Panc1 (cell line): ENCODE data around the gene ATG4A. TPM values are rescaled to one million over a fixed set of nuclear protein-coding genes. Genes with fewer than 3 reads are reported as not detected.

Source experiments
- ATAC-seq: fragments of 200-7000 bp; cut with Tn5 transposase; 2 replicates; pipeline ENCODE4 v1.9.1; 2020; ENCODE audit warnings: mild to moderate bottlenecking, moderate library complexity
- BruUV-seq: library from RNA; stranded (reverse); fragments of 400-500 nt; replicated peaks from 2 replicates; lab custom pipeline; 2021; lab: Mats Ljungman, UMichigan
- CTCF ChIA-PET: fragments of 300-600 bp; sonication (Branson Sonifier 250); formaldehyde crosslinking; loops from one replicate; lab custom pipeline; 2022; ENCODE audit warnings: antibody characterized with exemption; lab: Charles Lee
- POLR2A ChIA-PET: fragments of 300-600 bp; sonication (Branson Sonifier 250); formaldehyde crosslinking; loops from one replicate; lab custom pipeline; 2022; ENCODE audit warnings: antibody characterized with exemption; lab: Charles Lee
- DNase-seq: peaks from one replicate; pipeline ENCODE4 v3.0.0-alpha.2; 2010; ENCODE audit warnings: low read depth, low spot score
- H3K27ac ChIP-seq: 2 replicates; pipeline ENCODE4 v1.5.1; 2011; ENCODE audit warnings: mild to moderate bottlenecking, low read length, inconsistent platforms
- H3K27me3 ChIP-seq: fragments of 200-500 bp; sonication (Bioruptor generic); 2 replicates; pipeline ENCODE4 v1.6.0; 2014; ENCODE audit warnings: low read length, inconsistent platforms; ENCODE audit not compliant: control insufficient read depth, insufficient read depth
- H3K36me3 ChIP-seq: fragments of 200-500 bp; sonication (Bioruptor generic); 2 replicates; pipeline ENCODE4 v1.5.1; 2014; ENCODE audit warnings: inconsistent platforms, mild to moderate bottlenecking, low read length, moderate library complexity; ENCODE audit not compliant: control insufficient read depth, insufficient read depth
- H3K4me1 ChIP-seq: 2 replicates; pipeline ENCODE4 v1.5.1; 2011; ENCODE audit warnings: inconsistent platforms, mild to moderate bottlenecking, low read length, moderate library complexity; ENCODE audit not compliant: control insufficient read depth, insufficient read depth
- H3K4me3 ChIP-seq, 2 experiments: 2 replicates each; pipeline ENCODE4 v1.5.1; 2011 to 2012; ENCODE audit warnings: low read depth in 2 of 2, low read length in 2 of 2, mild to moderate bottlenecking in 2 of 2, inconsistent platforms in 1 of 2, moderate library complexity in 1 of 2
- H3K9me3 ChIP-seq: fragments of 200-500 bp; sonication (Bioruptor generic); 2 replicates; pipeline ENCODE4 v1.5.1; 2014; ENCODE audit warnings: low read depth, mild to moderate bottlenecking, inconsistent platforms, low read length, moderate library complexity; ENCODE audit not compliant: control insufficient read depth, insufficient read depth
- POLR2AphosphoS5 ChIP-seq: IDR thresholded peaks from 2 replicates; pipeline ENCODE4 v1.6.1; 2012; ENCODE audit warnings: mild to moderate bottlenecking, low read depth, low read length, moderate library complexity
- REST ChIP-seq, 2 experiments: IDR thresholded peaks; 2 replicates each; pipeline ENCODE4 v1.6.1; 2011 to 2012; ENCODE audit warnings: low read depth in 2 of 2, control low read depth in 1 of 2, low read length in 1 of 2, mild to moderate bottlenecking in 1 of 2, moderate library complexity in 1 of 2; ENCODE audit not compliant: insufficient read depth in 1 of 2
- SIN3A ChIP-seq: IDR thresholded peaks from 2 replicates; pipeline ENCODE4 v1.6.1; 2012; ENCODE audit warnings: low read depth, mild to moderate bottlenecking, low read length, moderate library complexity, borderline replicate concordance; ENCODE audit not compliant: insufficient read depth
- TCF7L2 ChIP-seq: IDR thresholded peaks from 2 replicates; pipeline ENCODE4 v1.6.1; 2011; ENCODE audit warnings: mild to moderate bottlenecking, low read depth, low read length, inconsistent platforms
- in situ Hi-C: cut with HindIII; loops from 2 replicates; pipeline ENCODE4 v1.10.0; 2016; ENCODE audit warnings: low sequenced_read_pairs, low pct_unique_long_range_greater_than_20kb
- intact Hi-C: fragments of 100-400 bp; cut with micrococcal nuclease; formaldehyde crosslinking; loops from one replicate; pipeline ENCODE4 v1.10.0; 2022; ENCODE audit not compliant: unreplicated experiment
- total RNA-seq: library from RNA; stranded (reverse); gene quantifications from one replicate; pipeline ENCODE4 v1.2.1, GENCODE V29; 2021; ENCODE audit not compliant: unreplicated experiment
- TF ChIP-seq, protein P1 (sequence below): fragments of 450-650 bp; IDR thresholded peaks from 2 replicates; pipeline ENCODE4 v1.5.1; 2017; ENCODE audit warnings: mild to moderate bottlenecking

The ATG4A gene
- total RNA-seq, 1 experiment from 2014 or later = 13.7 TPM

DNA sequence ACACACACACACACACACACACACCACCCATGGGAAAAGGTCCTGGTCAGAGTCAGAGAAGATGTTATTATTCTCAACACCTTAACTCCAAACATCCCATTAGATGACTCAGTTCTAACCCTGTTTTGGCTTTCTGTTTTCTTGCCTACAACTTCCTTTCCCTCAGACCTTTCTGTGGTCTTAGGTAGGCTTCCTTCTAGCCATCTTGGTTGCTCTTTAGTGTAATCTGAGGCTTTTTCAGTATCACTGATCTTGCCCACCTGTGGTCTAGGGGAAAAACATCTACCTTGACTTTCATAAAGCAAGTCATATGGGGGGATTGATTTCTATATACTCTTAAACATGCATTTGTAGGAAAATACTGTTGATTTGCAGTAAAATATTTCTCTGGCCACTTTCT, 56.9 kb downstream of the ATG4A start:
- no peak overlapping the region for H3K27ac ChIP-seq
- no peaks in the 10 kb centered on the region for H3K36me3 ChIP-seq
- intact Hi-C loops (no loop called here), in situ Hi-C loops (no loop called here)
- no TSS peak for BruUV-seq
- H3K4me3 ChIP-seq = no peak overlapping the region
- H3K4me1 ChIP-seq = no peaks in the 10 kb centered on the region
- TF ChIP-seq, protein P1, sequence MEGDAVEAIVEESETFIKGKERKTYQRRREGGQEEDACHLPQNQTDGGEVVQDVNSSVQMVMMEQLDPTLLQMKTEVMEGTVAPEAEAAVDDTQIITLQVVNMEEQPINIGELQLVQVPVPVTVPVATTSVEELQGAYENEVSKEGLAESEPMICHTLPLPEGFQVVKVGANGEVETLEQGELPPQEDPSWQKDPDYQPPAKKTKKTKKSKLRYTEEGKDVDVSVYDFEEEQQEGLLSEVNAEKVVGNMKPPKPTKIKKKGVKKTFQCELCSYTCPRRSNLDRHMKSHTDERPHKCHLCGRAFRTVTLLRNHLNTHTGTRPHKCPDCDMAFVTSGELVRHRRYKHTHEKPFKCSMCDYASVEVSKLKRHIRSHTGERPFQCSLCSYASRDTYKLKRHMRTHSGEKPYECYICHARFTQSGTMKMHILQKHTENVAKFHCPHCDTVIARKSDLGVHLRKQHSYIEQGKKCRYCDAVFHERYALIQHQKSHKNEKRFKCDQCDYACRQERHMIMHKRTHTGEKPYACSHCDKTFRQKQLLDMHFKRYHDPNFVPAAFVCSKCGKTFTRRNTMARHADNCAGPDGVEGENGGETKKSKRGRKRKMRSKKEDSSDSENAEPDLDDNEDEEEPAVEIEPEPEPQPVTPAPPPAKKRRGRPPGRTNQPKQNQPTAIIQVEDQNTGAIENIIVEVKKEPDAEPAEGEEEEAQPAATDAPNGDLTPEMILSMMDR = no peak
- TF ChIP-seq POLR2AphosphoS5 (no peak), REST (IDR thresholded peaks at IDR 0.05; ENCODE audit: insufficient read depth in 1 of 2, low read depth in 2 of 2, low read length in 1 of 2) (no peak), SIN3A (no peak), TCF7L2 (no peak)
- DNase-seq = no peak
- ATAC-seq = no peak
- H3K27me3 ChIP-seq = no peaks in the 10 kb centered on the region
- ChIA-PET CTCF (no interaction called here), POLR2A (no interaction called here)
- no peaks in the 10 kb centered on the region for H3K9me3 ChIP-seq

GRCh38 chrX:108156082-108156481, 64.5 kb downstream of the ATG4A start:
- Histone ChIP-seq H3K4me3 (no peak overlapping the region), H3K27ac (no peak overlapping the region), H3K4me1 (no peaks in the 10 kb centered on the region), H3K27me3 (no peaks in the 10 kb centered on the region), H3K36me3 (no peaks in the 10 kb centered on the region), H3K9me3 (no peaks in the 10 kb centered on the region)
- ATAC-seq (no peak), DNase-seq (no peak)
- no peak for TF ChIP-seq TCF7L2
- TF ChIP-seq, protein P1 = no peak
- TF ChIP-seq REST (IDR thresholded peaks at IDR 0.05; ENCODE audit: insufficient read depth in 1 of 2, low read depth in 2 of 2, low read length in 1 of 2) = no peak
- intact Hi-C loops = no loop called here
- in situ Hi-C loops = no loop called here
- no TSS peak for BruUV-seq
- ChIA-PET CTCF (no interaction called here), POLR2A (no interaction called here)
